ENCODE measurements around the gene GGT6. TPM values are rescaled to one million over a fixed set of nuclear protein-coding genes. Genes with fewer than 3 reads are reported as not detected.

Gene GGT6
- polyA plus RNA-seq, 1 experiment = not detected

DNA sequence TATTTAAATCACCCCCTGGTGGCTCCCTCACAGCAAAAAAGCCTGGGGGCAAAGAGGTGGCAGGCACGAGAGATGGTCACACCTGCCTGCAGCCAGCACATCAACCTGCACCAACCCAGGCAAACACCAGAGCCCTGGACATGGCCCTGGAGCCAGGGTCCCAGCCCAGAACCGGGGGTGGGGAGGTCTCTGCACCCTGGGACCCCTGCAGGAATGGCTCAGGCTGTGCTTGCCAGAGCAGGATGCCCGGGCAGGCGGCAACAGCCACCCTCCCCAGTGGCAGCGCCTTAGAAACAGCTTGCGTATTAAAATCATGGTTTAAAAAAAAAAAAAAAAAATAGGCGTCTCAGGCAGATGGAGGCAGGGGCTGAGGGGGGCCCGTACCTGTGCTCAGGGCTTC, 21.4 kb downstream of the GGT6 start:
- TF ChIP-seq, protein P1, sequence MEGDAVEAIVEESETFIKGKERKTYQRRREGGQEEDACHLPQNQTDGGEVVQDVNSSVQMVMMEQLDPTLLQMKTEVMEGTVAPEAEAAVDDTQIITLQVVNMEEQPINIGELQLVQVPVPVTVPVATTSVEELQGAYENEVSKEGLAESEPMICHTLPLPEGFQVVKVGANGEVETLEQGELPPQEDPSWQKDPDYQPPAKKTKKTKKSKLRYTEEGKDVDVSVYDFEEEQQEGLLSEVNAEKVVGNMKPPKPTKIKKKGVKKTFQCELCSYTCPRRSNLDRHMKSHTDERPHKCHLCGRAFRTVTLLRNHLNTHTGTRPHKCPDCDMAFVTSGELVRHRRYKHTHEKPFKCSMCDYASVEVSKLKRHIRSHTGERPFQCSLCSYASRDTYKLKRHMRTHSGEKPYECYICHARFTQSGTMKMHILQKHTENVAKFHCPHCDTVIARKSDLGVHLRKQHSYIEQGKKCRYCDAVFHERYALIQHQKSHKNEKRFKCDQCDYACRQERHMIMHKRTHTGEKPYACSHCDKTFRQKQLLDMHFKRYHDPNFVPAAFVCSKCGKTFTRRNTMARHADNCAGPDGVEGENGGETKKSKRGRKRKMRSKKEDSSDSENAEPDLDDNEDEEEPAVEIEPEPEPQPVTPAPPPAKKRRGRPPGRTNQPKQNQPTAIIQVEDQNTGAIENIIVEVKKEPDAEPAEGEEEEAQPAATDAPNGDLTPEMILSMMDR (IDR thresholded peaks at IDR 0.05; ENCODE audit: insufficient read depth, low read depth, low read length) = no peak
- no peak for DNase-seq (ENCODE audit: low read depth)
- Histone ChIP-seq H3K4me3 (ENCODE audit: low read depth, low read length) (no peak overlapping the region), H3K27me3 (ENCODE audit: control insufficient read depth, insufficient read depth, low read length) (no peaks in the 10 kb centered on the region), H3K36me3 (ENCODE audit: control insufficient read depth, insufficient read depth, low read length) (peaks cover 31% of the 10 kb centered on the region)
- CTCF ChIA-PET = no interaction called here
- POLR2A ChIA-PET = no interaction called here

DNA sequence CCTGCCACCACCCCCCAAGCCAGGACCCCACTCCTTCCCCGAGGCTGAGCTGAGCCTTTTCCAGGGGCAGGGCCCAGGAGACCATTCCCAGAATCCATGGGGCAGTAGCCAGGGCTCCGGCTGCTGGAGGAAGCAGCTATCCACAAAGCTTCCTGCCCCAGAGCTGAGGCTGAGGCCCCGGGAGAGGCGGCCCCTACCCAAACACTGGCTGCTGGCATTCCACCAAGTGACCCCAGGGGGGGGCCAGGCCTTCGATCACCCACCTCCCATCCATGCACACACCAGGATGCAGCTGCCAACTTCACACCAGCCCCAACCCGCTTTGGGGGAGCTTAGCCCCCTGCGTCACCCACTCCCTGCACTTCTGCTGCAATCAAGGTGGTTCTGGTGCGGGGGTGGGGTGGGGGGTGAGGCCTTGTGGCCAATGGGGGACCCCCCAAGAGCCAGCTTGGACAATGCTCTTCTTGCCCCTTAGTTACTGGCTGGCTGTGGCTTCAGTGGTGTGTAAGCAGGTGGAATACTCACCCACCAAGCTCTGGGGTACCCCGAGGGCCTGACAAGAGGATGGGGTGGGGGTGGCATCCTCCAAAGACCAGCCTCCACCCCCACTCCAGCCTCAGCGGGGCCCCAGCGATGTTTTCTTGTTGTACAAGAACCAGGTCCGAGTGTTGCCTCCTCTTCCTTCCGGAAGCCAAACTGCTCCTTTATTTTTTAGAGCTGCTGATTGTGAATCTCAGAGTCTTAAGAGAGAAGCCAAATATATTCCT, 22.0 kb downstream of the GGT6 start:
- Histone ChIP-seq H3K4me3 (ENCODE audit: low read depth, low read length) (no peak overlapping the region), H3K27me3 (ENCODE audit: control insufficient read depth, insufficient read depth, low read length) (no peaks in the 10 kb centered on the region), H3K36me3 (ENCODE audit: control insufficient read depth, insufficient read depth, low read length) (peaks cover 28% of the 10 kb centered on the region)
- ChIA-PET CTCF (interaction anchor here (1.3 to 1.6 kb wide), 3 partner anchors 16 to 29 kb away, joined by 4 to 5 read pairs (median 5); partner anchors contain the start of genes GGT6 and MYBBP1A), POLR2A (no interaction called here)
- TF ChIP-seq, protein P1 (IDR thresholded peaks at IDR 0.05; ENCODE audit: insufficient read depth, low read depth, low read length) = no peak
- no peak for DNase-seq (ENCODE audit: low read depth)

DNA sequence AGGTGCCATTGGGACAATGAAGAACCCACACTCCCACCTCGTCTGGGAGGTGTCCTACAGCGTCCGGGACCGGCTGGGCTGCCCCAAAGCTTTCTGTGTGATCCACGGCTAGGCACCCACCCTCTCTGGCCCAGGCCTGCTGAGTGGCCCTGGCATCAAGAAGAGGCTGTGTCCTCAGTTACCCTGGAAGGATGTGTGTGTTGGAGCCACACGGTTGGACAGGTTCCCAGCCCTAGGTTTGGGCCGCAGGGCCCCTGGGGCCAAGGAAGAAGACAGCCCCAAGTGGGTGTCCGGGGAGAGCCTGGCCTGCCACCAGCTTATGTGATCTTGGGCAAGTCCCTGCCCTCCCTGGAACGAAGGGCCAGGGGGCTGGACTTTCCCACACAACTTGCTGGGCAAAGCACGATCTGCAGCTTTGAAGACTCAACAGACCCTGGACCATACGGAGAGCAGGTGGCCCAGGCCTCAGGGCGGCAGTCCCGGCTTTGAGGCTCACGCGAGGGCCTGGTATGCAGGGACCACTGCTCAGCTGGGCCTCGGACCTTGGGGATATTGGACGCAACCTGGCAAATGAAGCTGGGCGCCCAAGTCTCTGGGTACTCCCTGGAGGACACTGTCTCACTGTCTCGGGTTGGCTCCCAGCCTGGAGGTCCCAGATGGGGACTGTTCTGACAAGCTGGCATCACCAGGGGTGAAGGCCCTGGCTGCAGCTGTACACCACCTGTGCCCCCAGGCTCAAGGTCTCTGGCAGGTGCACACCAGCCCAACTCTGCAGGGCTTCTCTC, 22.7 kb downstream of the GGT6 start:
- CTCF ChIA-PET = interaction anchor here (0.9 to 1.6 kb wide), 4 partner anchors 13 to 29 kb away, joined by 3 to 5 read pairs (median 4); partner anchors contain the start of genes GGT6 and MYBBP1A

DNA sequence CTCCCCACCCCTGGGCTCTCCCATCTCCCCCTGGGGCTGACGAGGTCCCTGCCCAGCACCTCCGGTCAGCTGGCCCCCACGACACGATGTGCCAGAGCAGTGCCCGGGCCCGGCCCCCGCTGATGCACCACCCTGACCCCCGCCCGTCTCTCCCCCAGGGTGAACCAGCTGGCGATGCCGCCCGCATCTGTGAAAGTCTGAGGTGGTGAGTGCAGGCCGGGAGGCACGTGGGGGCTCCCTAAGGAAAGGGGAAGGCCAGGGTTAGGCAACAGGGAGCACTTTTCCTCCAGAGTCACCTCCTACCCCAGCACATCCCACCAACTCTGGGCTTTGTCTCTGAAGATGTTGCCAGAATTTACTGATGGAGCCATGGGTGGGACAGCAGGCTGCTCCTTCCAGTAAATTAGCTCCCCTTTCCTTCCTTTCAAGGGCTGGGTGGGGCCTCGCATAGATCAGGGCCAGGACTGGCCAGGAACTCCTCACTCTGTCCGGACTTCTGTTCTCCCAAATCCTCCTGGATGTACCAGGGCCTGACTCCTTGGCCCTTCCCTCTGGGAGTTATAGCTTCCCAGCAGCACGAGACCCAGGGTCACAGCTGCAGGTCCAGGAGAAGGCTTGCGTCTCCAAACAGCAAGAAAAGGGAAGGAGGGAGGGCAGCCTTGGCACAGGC, 23.5 kb downstream of the GGT6 start:
- ChIA-PET POLR2A (no interaction called here), CTCF (interaction anchor here (0.9 to 1.6 kb wide), 5 partner anchors 13 to 30 kb away, joined by 3 to 5 read pairs (median 4); partner anchors contain the start of genes GGT6 and MYBBP1A)
- TF ChIP-seq, protein P1 (IDR thresholded peaks at IDR 0.05; ENCODE audit: insufficient read depth, low read depth, low read length) = no peak
- Histone ChIP-seq H3K36me3 (ENCODE audit: control insufficient read depth, insufficient read depth, low read length) (peaks cover 20% of the 10 kb centered on the region), H3K4me3 (ENCODE audit: low read depth, low read length) (no peak overlapping the region), H3K27me3 (ENCODE audit: control insufficient read depth, insufficient read depth, low read length) (no peaks in the 10 kb centered on the region)
- DNase-seq (ENCODE audit: low read depth) = no peak

More for the DNA sequence above, 22.7 kb downstream of the GGT6 start:
- DNase-seq (ENCODE audit: low read depth) = no peak
- TF ChIP-seq, protein P1 (IDR thresholded peaks at IDR 0.05; ENCODE audit: insufficient read depth, low read depth, low read length) = no peak
- H3K27me3 ChIP-seq (ENCODE audit: control insufficient read depth, insufficient read depth, low read length) = no peaks in the 10 kb centered on the region
- H3K36me3 ChIP-seq (ENCODE audit: control insufficient read depth, insufficient read depth, low read length) = peaks cover 23% of the 10 kb centered on the region
- POLR2A ChIA-PET = no interaction called here
- no peak overlapping the region for H3K4me3 ChIP-seq (ENCODE audit: low read depth, low read length)
